DND-41 (cell line): ENCODE data around the gene FARP1.

ENCODE experiments used
- ATAC-seq: fragments of 200-7000 bp; cut with Tn5 transposase; 3 replicates; pipeline ENCODE4 v1.9.1; 2021; ENCODE audit warnings: low read depth; ENCODE audit not compliant: insufficient read depth
- DNase-seq: peaks from one replicate; pipeline ENCODE4 v3.0.0-alpha.2; 2020
- H2AFZ ChIP-seq: 2 replicates; pipeline ENCODE4 v1.6.0; 2012; ENCODE audit warnings: low read depth, low read length
- H3K27ac ChIP-seq: 2 replicates; pipeline ENCODE4 v1.5.1; 2012; ENCODE audit warnings: low read length, inconsistent platforms
- H3K27me3 ChIP-seq: fragments of 200-600 bp; sonication (generic); 2 replicates; pipeline ENCODE4 v1.6.0; 2012; ENCODE audit warnings: low read length, mild to moderate bottlenecking, inconsistent platforms; ENCODE audit not compliant: insufficient read depth, poor library complexity
- H3K36me3 ChIP-seq: 2 replicates; pipeline ENCODE4 v1.5.1; 2012; ENCODE audit warnings: low read length, inconsistent platforms; ENCODE audit not compliant: insufficient read depth
- H3K4me1 ChIP-seq: 2 replicates; pipeline ENCODE4 v1.5.1; 2012; ENCODE audit warnings: mild to moderate bottlenecking, low read length; ENCODE audit not compliant: insufficient read depth
- H3K4me2 ChIP-seq: 2 replicates; pipeline ENCODE4 v1.6.0; 2012; ENCODE audit warnings: mild to moderate bottlenecking, moderate library complexity, low read length, inconsistent platforms; ENCODE audit not compliant: insufficient read depth
- H3K4me3 ChIP-seq, 2 experiments: fragments of 200-600 bp in 1 of 2; shearing (Covaris generic) in 1 of 2; 2 replicates each; pipeline ENCODE4 v1.5.1; 2012 to 2016; ENCODE audit warnings: inconsistent platforms in 2 of 2, low read length in 2 of 2, mild to moderate bottlenecking in 2 of 2, low read depth in 1 of 2, moderate library complexity in 1 of 2
- H3K79me2 ChIP-seq: 2 replicates; pipeline ENCODE4 v1.6.0; 2012; ENCODE audit warnings: low read length, inconsistent platforms; ENCODE audit not compliant: insufficient read depth
- H3K9ac ChIP-seq: 2 replicates; pipeline ENCODE4 v1.6.0; 2012; ENCODE audit warnings: low read depth, mild to moderate bottlenecking, inconsistent platforms, low read length, moderate library complexity
- H3K9me3 ChIP-seq: 2 replicates; pipeline ENCODE4 v1.5.1; 2012; ENCODE audit warnings: low read length, moderate library complexity, mild to moderate bottlenecking, inconsistent platforms; ENCODE audit not compliant: insufficient read depth, severe bottlenecking
- H4K20me1 ChIP-seq: 2 replicates; pipeline ENCODE4 v1.6.0; 2012; ENCODE audit warnings: low read length; ENCODE audit not compliant: insufficient read depth
- EZH2 ChIP-seq: IDR thresholded peaks from 3 replicates; pipeline ENCODE4 v1.6.1; 2012; ENCODE audit warnings: borderline replicate concordance, low read depth, mild to moderate bottlenecking, moderate library complexity, low read length, inconsistent platforms; ENCODE audit not compliant: severe bottlenecking
- TF ChIP-seq, protein P1 (sequence below): IDR thresholded peaks from 2 replicates; pipeline ENCODE4 v1.5.1; 2012; ENCODE audit warnings: borderline replicate concordance, low read length, moderate library complexity, mild to moderate bottlenecking; ENCODE audit not compliant: poor library complexity, severe bottlenecking; ENCODE audit errors: extremely low read depth

The FARP1 gene

DNA sequence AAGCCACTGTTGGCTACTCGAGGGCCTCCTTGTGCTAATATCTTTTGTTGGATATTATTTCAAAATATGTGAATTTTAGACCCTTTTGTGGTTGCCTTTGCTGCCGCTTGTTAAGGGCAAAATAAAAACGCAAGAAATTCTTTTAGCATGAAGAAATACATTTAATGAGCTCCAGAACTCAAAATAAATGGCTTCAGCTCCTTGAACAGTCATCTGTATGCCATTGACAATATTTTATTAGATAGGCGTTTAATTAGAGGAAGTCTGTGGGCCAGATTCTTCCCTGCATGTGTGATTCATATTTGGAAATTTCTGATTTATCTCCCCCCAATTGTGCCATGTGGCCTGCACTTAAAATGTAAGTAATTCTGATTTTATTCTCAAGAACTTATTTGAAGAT lies 256.9 kb downstream of the FARP1 start:
- ATAC-seq (no peak), DNase-seq (no peak)
- Histone ChIP-seq H3K4me1 (no peaks in the 10 kb centered on the region), H4K20me1 (no peaks in the 10 kb centered on the region; the same call in 1 of the 2 replicates), H3K4me3 (no peak overlapping the region), H2AFZ (no peak overlapping the region), H3K4me2 (no peak overlapping the region), H3K9me3 (no peaks in the 10 kb centered on the region), H3K36me3 (no peaks in the 10 kb centered on the region), H3K27me3 (peaks cover 10% of the 10 kb centered on the region), H3K79me2 (no peaks in the 10 kb centered on the region), H3K27ac (no peak overlapping the region), H3K9ac (no peak overlapping the region)
- no peak for TF ChIP-seq EZH2
- TF ChIP-seq, protein P1, sequence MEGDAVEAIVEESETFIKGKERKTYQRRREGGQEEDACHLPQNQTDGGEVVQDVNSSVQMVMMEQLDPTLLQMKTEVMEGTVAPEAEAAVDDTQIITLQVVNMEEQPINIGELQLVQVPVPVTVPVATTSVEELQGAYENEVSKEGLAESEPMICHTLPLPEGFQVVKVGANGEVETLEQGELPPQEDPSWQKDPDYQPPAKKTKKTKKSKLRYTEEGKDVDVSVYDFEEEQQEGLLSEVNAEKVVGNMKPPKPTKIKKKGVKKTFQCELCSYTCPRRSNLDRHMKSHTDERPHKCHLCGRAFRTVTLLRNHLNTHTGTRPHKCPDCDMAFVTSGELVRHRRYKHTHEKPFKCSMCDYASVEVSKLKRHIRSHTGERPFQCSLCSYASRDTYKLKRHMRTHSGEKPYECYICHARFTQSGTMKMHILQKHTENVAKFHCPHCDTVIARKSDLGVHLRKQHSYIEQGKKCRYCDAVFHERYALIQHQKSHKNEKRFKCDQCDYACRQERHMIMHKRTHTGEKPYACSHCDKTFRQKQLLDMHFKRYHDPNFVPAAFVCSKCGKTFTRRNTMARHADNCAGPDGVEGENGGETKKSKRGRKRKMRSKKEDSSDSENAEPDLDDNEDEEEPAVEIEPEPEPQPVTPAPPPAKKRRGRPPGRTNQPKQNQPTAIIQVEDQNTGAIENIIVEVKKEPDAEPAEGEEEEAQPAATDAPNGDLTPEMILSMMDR: no peak

DNA sequence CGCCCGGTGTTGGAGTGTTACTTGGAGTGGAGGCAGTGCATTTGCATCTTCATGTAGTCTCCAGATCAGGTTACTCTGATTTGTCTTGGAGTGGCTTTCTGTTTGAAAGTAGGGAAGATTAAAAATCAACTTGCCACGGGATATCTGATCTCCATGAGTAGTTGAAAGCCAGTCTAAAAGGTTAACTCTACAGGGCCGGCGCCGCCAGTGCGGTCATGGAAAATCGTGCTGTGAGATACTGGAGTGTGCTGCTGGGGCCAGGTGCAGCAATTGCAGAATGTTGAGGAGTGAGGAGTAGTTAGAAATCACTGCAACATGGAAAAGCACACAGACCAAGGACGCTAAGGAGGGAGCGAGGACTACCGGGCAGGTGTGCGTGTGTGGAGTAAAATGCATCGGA lies 259.0 kb downstream of the FARP1 start:
- Histone ChIP-seq H3K4me2 (no peak overlapping the region), H2AFZ (no peak overlapping the region), H3K4me1 (no peaks in the 10 kb centered on the region), H3K9ac (no peak overlapping the region), H3K36me3 (no peaks in the 10 kb centered on the region), H3K79me2 (no peaks in the 10 kb centered on the region), H3K4me3 (no peak overlapping the region), H3K27me3 (peaks cover 21% of the 10 kb centered on the region), H3K9me3 (no peaks in the 10 kb centered on the region), H3K27ac (no peak overlapping the region), H4K20me1 (no peaks in the 10 kb centered on the region; the same call in 1 of the 2 replicates)
- TF ChIP-seq, protein P1: no peak
- no peak for TF ChIP-seq EZH2
- ATAC-seq: no peak
- DNase-seq: no peak

DNA sequence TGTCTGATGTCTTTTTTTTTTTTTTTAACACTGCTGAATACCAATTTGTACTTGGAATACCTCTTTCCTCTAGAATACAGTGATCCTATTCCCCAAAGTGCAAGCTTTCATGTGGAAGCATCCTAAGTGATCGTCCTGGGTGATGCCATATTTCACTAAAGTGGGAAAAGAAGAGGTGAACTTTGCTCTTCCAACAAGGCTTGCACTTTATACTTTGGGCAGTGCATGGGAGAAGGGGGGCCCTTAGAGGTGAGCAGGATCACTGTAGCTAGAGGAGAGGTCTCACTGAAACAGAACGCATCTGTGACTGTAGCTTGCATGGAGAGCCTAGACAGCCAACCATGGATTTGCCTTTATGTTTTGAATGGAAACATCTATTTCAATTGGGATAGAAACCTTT lies 260.2 kb downstream of the FARP1 start:
- ATAC-seq: no peak
- H3K9me3 ChIP-seq: no peaks in the 10 kb centered on the region
- peaks cover 21% of the 10 kb centered on the region for H3K27me3 ChIP-seq
- no peak for DNase-seq
- H3K4me1 ChIP-seq: no peaks in the 10 kb centered on the region
- no peak overlapping the region for H3K4me3 ChIP-seq
- TF ChIP-seq EZH2: no peak
- TF ChIP-seq, protein P1: no peak
- H3K4me2 ChIP-seq: no peak overlapping the region
- H3K36me3 ChIP-seq: no peaks in the 10 kb centered on the region
- H4K20me1 ChIP-seq: no peaks in the 10 kb centered on the region; the same call in 1 of the 2 replicates
- H3K79me2 ChIP-seq: no peaks in the 10 kb centered on the region
- no peak overlapping the region for H3K27ac ChIP-seq
- H3K9ac ChIP-seq: no peak overlapping the region
- H2AFZ ChIP-seq: no peak overlapping the region

DNA sequence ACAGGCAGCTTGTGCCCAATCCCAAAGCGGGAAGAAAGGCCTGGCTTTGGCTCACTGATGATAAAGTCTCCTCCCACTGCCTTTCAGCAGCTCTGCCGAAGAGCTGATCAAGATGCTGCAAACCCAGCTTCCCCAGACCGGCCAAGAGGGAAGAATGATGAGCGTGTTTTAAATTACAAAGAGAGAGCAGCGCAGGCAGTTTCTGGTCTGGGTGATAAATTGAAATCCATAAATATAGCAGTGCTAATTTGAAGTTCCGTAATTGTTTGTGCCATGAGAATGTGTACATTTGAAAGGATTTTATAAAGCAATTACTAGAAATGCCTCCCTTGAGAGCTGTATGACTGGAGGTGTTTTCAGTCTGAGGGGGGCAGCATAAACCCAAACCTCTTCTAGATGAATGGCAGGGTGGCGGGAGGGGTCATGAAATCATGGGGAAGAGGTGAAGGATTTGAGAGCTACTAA lies 262.2 kb downstream of the FARP1 start:
- ATAC-seq: no peak
- Histone ChIP-seq H3K4me3 (no peak overlapping the region), H3K9ac (no peak overlapping the region), H3K9me3 (no peaks in the 10 kb centered on the region), H3K27me3 (peaks cover 13% of the 10 kb centered on the region), H3K27ac (no peak overlapping the region), H3K36me3 (no peaks in the 10 kb centered on the region), H3K4me1 (no peaks in the 10 kb centered on the region), H3K79me2 (no peaks in the 10 kb centered on the region), H4K20me1 (no peaks in the 10 kb centered on the region; the same call in 1 of the 2 replicates), H3K4me2 (no peak overlapping the region), H2AFZ (no peak overlapping the region)
- TF ChIP-seq, protein P1: no peak
- no peak for TF ChIP-seq EZH2
- DNase-seq: no peak
